Thyroid gland (tissue), 4 donors: ENCODE data around the gene CFDP1.

Experiments
- CTCF ChIP-seq, 6 experiments: fragments of 200-600 bp in 3 of 6; fragments of 450-650 bp in 3 of 6; sonication (generic) in 3 of 6; IDR thresholded peaks; one replicate each; pipeline ENCODE4 v1.5.1; 2016 to 2019; ENCODE audit warnings: antibody characterized with exemption in 6 of 6, mild to moderate bottlenecking in 2 of 6, inconsistent platforms in 1 of 6, moderate library complexity in 1 of 6
- POLR2A ChIP-seq, 2 donors: fragments of 450-650 bp; IDR thresholded peaks; one replicate each; pipeline ENCODE4 v1.6.1; 2017; ENCODE audit warnings: antibody characterized with exemption in 2 of 2, mild to moderate bottlenecking in 2 of 2, moderate library complexity in 1 of 2

- no peak for TF ChIP-seq CTCF (IDR thresholded peaks at IDR 0.05)
- no peak for TF ChIP-seq POLR2A (IDR thresholded peaks at IDR 0.05)
Measured at GRCh38 chr16:75481475-75481874, 48.2 kb upstream of the CFDP1 start.
